Activated T-helper 1 cell treated with Interleukin-2 at 50 U/mL for 16 hours (primary cell): Measurements from ENCODE around the gene ZDHHC22.
A peak's percentile ranks its signal among the peaks of the same experiment; 100 is the strongest.

Source experiments
- DNase-seq: peaks from one replicate; pipeline ENCODE4 v3.0.0-alpha.2; 2020; ENCODE audit warnings: low read depth

The ZDHHC22 gene

GRCh38 chr14:77126461-77126990 is 15.1 kb downstream of the ZDHHC22 start:
- DNase-seq: no peak

GRCh38 chr14:77125823-77126325 is 15.7 kb downstream of the ZDHHC22 start:
- no peak for DNase-seq

- no peak for DNase-seq
Observed at GRCh38 chr14:77125281-77125801, 16.2 kb downstream of the ZDHHC22 start.

- peak; percentile 72 for DNase-seq
Observed at GRCh38 chr14:77124345-77125280, 17.0 kb downstream of the ZDHHC22 start.

GRCh38 chr14:77123381-77124325 is 17.9 kb downstream of the ZDHHC22 start:
- no peak for DNase-seq

GRCh38 chr14:77122526-77123125 is 19.0 kb downstream of the ZDHHC22 start:
- no peak for DNase-seq

- peak; percentile 39 for DNase-seq
Observed at GRCh38 chr14:77120771-77121743, 20.5 kb downstream of the ZDHHC22 start.

GRCh38 chr14:77119851-77120250 is 21.7 kb downstream of the ZDHHC22 start:
- no peak for DNase-seq

GRCh38 chr14:77116172-77116817 is 25.3 kb downstream of the ZDHHC22 start:
- DNase-seq: no peak

- DNase-seq: no peak
Observed at GRCh38 chr14:77114609-77115008, 27.0 kb downstream of the ZDHHC22 start.

- DNase-seq: no peak
Observed at GRCh38 chr14:77113644-77114043, 27.9 kb downstream of the ZDHHC22 start.

GRCh38 chr14:77111021-77111420 is 30.6 kb downstream of the ZDHHC22 start:
- DNase-seq: no peak

GRCh38 chr14:77110286-77110685 is 31.3 kb downstream of the ZDHHC22 start:
- no peak for DNase-seq

- DNase-seq: no peak
Observed at GRCh38 chr14:77109656-77110055, 31.9 kb downstream of the ZDHHC22 start.

- no peak for DNase-seq
Observed at GRCh38 chr14:77108753-77109152, 32.8 kb downstream of the ZDHHC22 start.

- DNase-seq: no peak
Observed at GRCh38 chr14:77107228-77107627, 34.4 kb downstream of the ZDHHC22 start.

- DNase-seq: no peak
Observed at GRCh38 chr14:77106666-77107065, 34.9 kb downstream of the ZDHHC22 start.

- DNase-seq: no peak
Observed at GRCh38 chr14:77105145-77105939, 36.2 kb downstream of the ZDHHC22 start.

GRCh38 chr14:77104393-77104792 is 37.2 kb downstream of the ZDHHC22 start:
- DNase-seq: no peak
